H9 (cell line): ENCODE results near the gene LARGE1. TPM values are rescaled to one million over a fixed set of nuclear protein-coding genes. Genes with fewer than 3 reads are reported as not detected.

Experiments used
- DNase-seq: peaks from one replicate; pipeline ENCODE4 v3.0.0-alpha.2; 2017
- H2AFZ ChIP-seq: one replicate; pipeline ENCODE4 v1.6.1; 2013; ENCODE audit warnings: mild to moderate bottlenecking, low read length, control low read depth, moderate library complexity
- H2AK5ac ChIP-seq: 2 replicates; pipeline ENCODE4 v1.6.1; 2013; ENCODE audit warnings: low read length, control low read depth, mixed read lengths; ENCODE audit not compliant: insufficient read length
- H2BK120ac ChIP-seq: one replicate; pipeline ENCODE4 v1.6.1; 2013; ENCODE audit warnings: low read depth, mild to moderate bottlenecking, low read length, control low read depth, inconsistent platforms; ENCODE audit not compliant: poor library complexity, severe bottlenecking
- H2BK12ac ChIP-seq: 2 replicates; pipeline ENCODE4 v1.6.1; 2013; ENCODE audit warnings: low read length, control low read depth, mixed read lengths, low read depth; ENCODE audit not compliant: insufficient read length
- H2BK15ac ChIP-seq: 2 replicates; pipeline ENCODE4 v1.6.1; 2013; ENCODE audit warnings: low read depth, low read length, control low read depth
- H2BK20ac ChIP-seq: one replicate; pipeline ENCODE4 v1.6.1; 2013; ENCODE audit warnings: low read depth, mild to moderate bottlenecking, low read length, control low read depth, inconsistent platforms; ENCODE audit not compliant: poor library complexity, severe bottlenecking
- H2BK5ac ChIP-seq: 2 replicates; pipeline ENCODE4 v1.6.1; 2013; ENCODE audit warnings: low read length, control low read depth, mixed read lengths; ENCODE audit not compliant: insufficient read length
- H3K14ac ChIP-seq: 2 replicates; pipeline ENCODE4 v1.6.1; 2013; ENCODE audit warnings: low read length, control low read depth; ENCODE audit not compliant: insufficient read depth
- H3K18ac ChIP-seq: 2 replicates; pipeline ENCODE4 v1.6.1; 2013; ENCODE audit warnings: low read depth, mild to moderate bottlenecking, mixed read lengths, low read length, control low read depth; ENCODE audit not compliant: insufficient read length
- H3K23ac ChIP-seq: 2 replicates; pipeline ENCODE4 v1.6.1; 2013; ENCODE audit warnings: low read length, control low read depth, mixed read lengths, low read depth; ENCODE audit not compliant: insufficient read length
- H3K23me2 ChIP-seq: 2 replicates; pipeline ENCODE4 v1.6.1; 2013; ENCODE audit warnings: low read depth, mild to moderate bottlenecking, mixed read lengths, low read length, control low read depth; ENCODE audit not compliant: insufficient read length, poor library complexity, severe bottlenecking
- H3K27ac ChIP-seq: 2 replicates; pipeline ENCODE4 v1.5.1; 2013; ENCODE audit warnings: low read length, control low read depth, mixed read lengths, low read depth; ENCODE audit not compliant: insufficient read length
- H3K27me3 ChIP-seq: 2 replicates; pipeline ENCODE4 v1.6.1; 2013; ENCODE audit warnings: low read length, control low read depth, inconsistent platforms; ENCODE audit not compliant: insufficient read depth
- H3K4ac ChIP-seq: 2 replicates; pipeline ENCODE4 v1.6.1; 2013; ENCODE audit warnings: low read depth, mild to moderate bottlenecking, control low read depth, inconsistent platforms, low read length, moderate library complexity
- H3K4me1 ChIP-seq: 2 replicates; pipeline ENCODE4 v1.6.1; 2013; ENCODE audit warnings: low read length, control low read depth, inconsistent platforms; ENCODE audit not compliant: insufficient read depth
- H3K4me2 ChIP-seq: 2 replicates; pipeline ENCODE4 v1.6.1; 2013; ENCODE audit warnings: low read length, control low read depth, mixed read lengths; ENCODE audit not compliant: insufficient read length, insufficient read depth
- H3K56ac ChIP-seq: 2 replicates; pipeline ENCODE4 v1.6.1; 2013; ENCODE audit warnings: low read depth, mild to moderate bottlenecking, mixed read lengths, low read length, control low read depth; ENCODE audit not compliant: insufficient read length
- H3K79me1 ChIP-seq: 2 replicates; pipeline ENCODE4 v1.6.1; 2013; ENCODE audit warnings: low read depth, mild to moderate bottlenecking, moderate library complexity, low read length, control low read depth, inconsistent platforms; ENCODE audit not compliant: insufficient read depth, poor library complexity, severe bottlenecking
- H3K79me2 ChIP-seq: 2 replicates; pipeline ENCODE4 v1.6.1; 2013; ENCODE audit warnings: low read length, control low read depth, inconsistent platforms; ENCODE audit not compliant: insufficient read depth
- H3K9ac ChIP-seq: 2 replicates; pipeline ENCODE4 v1.6.1; 2013; ENCODE audit warnings: low read length, control low read depth, mixed read lengths; ENCODE audit not compliant: insufficient read length; ENCODE audit errors: extremely low read depth
- H3K9me3 ChIP-seq: one replicate; pipeline ENCODE4 v1.6.1; 2013; ENCODE audit warnings: low read depth, low read length, inconsistent platforms; ENCODE audit not compliant: control insufficient read depth
- H3T11ph ChIP-seq: one replicate; pipeline ENCODE4 v1.6.1; 2013; ENCODE audit warnings: mild to moderate bottlenecking, low read length, control low read depth, inconsistent platforms
- H4K20me1 ChIP-seq: one replicate; pipeline ENCODE4 v1.6.1; 2013; ENCODE audit not compliant: control insufficient read depth, insufficient read length, insufficient read depth
- H4K5ac ChIP-seq: 2 replicates; pipeline ENCODE4 v1.6.1; 2013; ENCODE audit warnings: low read depth, mild to moderate bottlenecking, mixed read lengths, low read length, control low read depth; ENCODE audit not compliant: insufficient read length
- H4K8ac ChIP-seq: replicated peaks from 2 replicates; pipeline ENCODE4 v1.6.1; 2013; ENCODE audit warnings: low read length, control low read depth, mixed read lengths, low read depth; ENCODE audit not compliant: insufficient read length
- H4K91ac ChIP-seq: 2 replicates; pipeline ENCODE4 v1.6.1; 2013; ENCODE audit warnings: low read depth, mild to moderate bottlenecking, moderate library complexity, mixed read lengths, low read length, control low read depth; ENCODE audit not compliant: insufficient read length
- H3K27ac Mint-ChIP-seq, 3 experiments: 2 replicates in 2 of 3; 3 replicates in 1 of 3; pipeline ENCODE4 v1.8.0; 2020 to 2021; ENCODE audit warnings: mixed read lengths in 3 of 3, mild to moderate bottlenecking in 1 of 3, moderate library complexity in 1 of 3
- H3K27me3 Mint-ChIP-seq: 2 replicates; pipeline ENCODE4 v1.8.0; 2021; ENCODE audit warnings: low read depth, mild to moderate bottlenecking, moderate library complexity, mixed read lengths
- H3K36me3 Mint-ChIP-seq, 3 experiments: 2 replicates in 2 of 3; 3 replicates in 1 of 3; pipeline ENCODE4 v1.8.0; 2020 to 2021; ENCODE audit warnings: low read depth in 3 of 3, mixed read lengths in 3 of 3; ENCODE audit not compliant: insufficient read depth in 1 of 3
- H3K4me1 Mint-ChIP-seq, 2 experiments: 2 replicates each; pipeline ENCODE4 v1.8.0; 2020; ENCODE audit warnings: mixed read lengths in 2 of 2
- H3K4me3 Mint-ChIP-seq, 2 experiments: 2 replicates in 1 of 2; 3 replicates in 1 of 2; pipeline ENCODE4 v1.8.0; 2020 to 2021; ENCODE audit warnings: mild to moderate bottlenecking in 2 of 2, mixed read lengths in 2 of 2, moderate library complexity in 1 of 2
- H3K9me3 Mint-ChIP-seq, 2 experiments: 2 replicates in 1 of 2; 3 replicates in 1 of 2; pipeline ENCODE4 v1.8.0; 2020; ENCODE audit warnings: mild to moderate bottlenecking in 2 of 2, mixed read lengths in 2 of 2, moderate library complexity in 1 of 2
- CTCF ChIP-seq: fragments of 200-600 bp; sonication (generic); conservative IDR thresholded peaks from 3 replicates; pipeline ENCODE4 v1.8.0; 2021; ENCODE audit warnings: antibody characterized with exemption, mild to moderate bottlenecking
- WGBS: extraction: QIAGEN DNeasy Blood & Tissue Kit; methylation state at CpG from one replicate; pipeline ENCODE4 v1.1.7; 2013; ENCODE audit warnings: missing lambda C conversion rate, low lambda C conversion rate, mixed read lengths; ENCODE audit not compliant: insufficient read length; ENCODE audit errors: extremely low coverage; 5-methylcytosine and 5-hydroxymethylcytosine counted together
- total RNA-seq: library from RNA; stranded (reverse); gene quantifications from 2 replicates; pipeline ENCODE4 v1.2.1, GENCODE V29; 2021

Gene LARGE1
- total RNA-seq, 1 experiment from 2014 or later: 43.5 TPM

GRCh38 chr22:33518405-33518804, 401.9 kb downstream of the LARGE1 start:
- H3K27ac Mint-ChIP-seq: peak overlapping the region in 1 of 3 experiments; percentile 56; a peak in 1 of 7 replicates
- no CpG with 5 or more reads among the region's 7 CpGs for WGBS
- H3K36me3 Mint-ChIP-seq: peaks cover 12 to 20% (median 18%) of the 10 kb centered on the region in 3 experiments
- Histone ChIP-seq H2BK15ac (no peak overlapping the region), H2AFZ (no peak overlapping the region), H3K56ac (no peak overlapping the region), H2BK120ac (no peak overlapping the region), H2BK20ac (no peak overlapping the region), H4K5ac (no peak overlapping the region), H3K9me3 (no peaks in the 10 kb centered on the region), H3K4me2 (no peak overlapping the region), H3T11ph (no peak overlapping the region), H2BK5ac (no peak overlapping the region), H3K4ac (no peak overlapping the region), H3K79me2 (no peaks in the 10 kb centered on the region), H3K27me3 (no peaks in the 10 kb centered on the region), H3K23ac (no peak overlapping the region), H3K79me1 (no peaks in the 10 kb centered on the region), H4K20me1 (no peaks in the 10 kb centered on the region), H4K8ac (no peak overlapping the region), H3K23me2 (no peaks in the 10 kb centered on the region), H2AK5ac (no peak overlapping the region), H3K18ac (no peak overlapping the region), H4K91ac (no peak overlapping the region), H3K14ac (no peak overlapping the region), H3K27ac (no peak overlapping the region), H2BK12ac (no peak overlapping the region), H3K4me1 (no peaks in the 10 kb centered on the region), H3K9ac (no peak overlapping the region)
- no peak overlapping the region for H3K4me3 Mint-ChIP-seq
- H3K9me3 Mint-ChIP-seq: peaks cover 0 to 8% of the 10 kb centered on the region in 2 experiments; a peak in 1 of 5 replicates
- no peaks in the 10 kb centered on the region for H3K27me3 Mint-ChIP-seq
- peaks cover 2 to 7% of the 10 kb centered on the region in 2 experiments for H3K4me1 Mint-ChIP-seq
- DNase-seq: no peak
- no peak for TF ChIP-seq CTCF
